GM20431 (cell line): ENCODE results near the gene PLPP3.

Experiments
- in situ Hi-C: fragments of 300-500 bp; cut with MseI, MboI; formaldehyde crosslinking; loops from one replicate; pipeline ENCODE4 v1.15.0; 2020; ENCODE audit warnings: low sequenced_read_pairs; ENCODE audit not compliant: unreplicated experiment

Gene PLPP3

GRCh38 chr1:56527548-56528302, 51.6 kb downstream of the PLPP3 start:
- in situ Hi-C loops: no loop called here

- in situ Hi-C loops: no loop called here
These were observed 52.7 kb downstream of the PLPP3 start for GRCh38 chr1:56526571-56527174.

GRCh38 chr1:56525489-56526041, 53.8 kb downstream of the PLPP3 start:
- in situ Hi-C loops: no loop called here

DNA sequence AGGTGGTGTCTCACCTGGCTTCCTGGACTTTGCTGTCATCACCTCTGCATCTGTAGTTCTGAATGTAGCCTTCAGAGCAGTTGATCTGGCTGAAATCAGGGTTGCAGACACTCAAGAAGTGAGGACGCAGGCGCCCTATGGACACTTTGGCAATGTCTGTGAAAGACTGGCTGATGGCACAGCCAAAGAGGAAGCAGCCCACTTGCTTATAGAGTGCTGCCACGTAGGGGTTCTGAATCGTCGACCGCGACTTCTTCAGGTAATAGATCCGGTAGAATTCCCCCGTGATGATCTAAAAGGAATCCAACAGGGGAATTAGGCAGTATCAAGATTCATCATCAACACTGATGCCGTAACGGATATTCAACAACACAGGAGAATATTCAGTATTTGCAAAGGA, 55.1 kb downstream of the PLPP3 start:
- in situ Hi-C loops: no loop called here

DNA sequence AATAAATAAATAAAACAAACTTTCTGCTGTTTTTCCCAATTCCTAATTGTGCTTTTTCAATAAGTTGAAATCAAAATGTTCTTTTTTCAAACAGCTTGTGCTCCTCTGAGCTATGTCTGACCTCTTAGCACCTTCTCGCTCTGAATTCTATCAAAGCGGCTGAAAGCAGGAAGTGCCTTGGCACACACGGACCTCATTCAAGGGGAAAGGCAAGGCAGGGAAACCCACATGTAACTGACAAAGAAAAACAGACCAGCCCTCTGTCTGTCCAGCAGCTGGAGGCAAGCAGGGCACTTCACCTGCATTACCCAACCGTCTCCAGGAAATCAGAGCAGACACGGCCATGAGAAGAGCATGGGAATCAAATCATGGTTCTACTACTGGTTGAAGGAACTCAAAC, 56.7 kb downstream of the PLPP3 start:
- in situ Hi-C loops: no loop called here

- in situ Hi-C loops: no loop called here
These were observed 59.3 kb downstream of the PLPP3 start for GRCh38 chr1:56520016-56520601.

GRCh38 chr1:56517404-56518130, 61.8 kb downstream of the PLPP3 start:
- in situ Hi-C loops: no loop called here

DNA sequence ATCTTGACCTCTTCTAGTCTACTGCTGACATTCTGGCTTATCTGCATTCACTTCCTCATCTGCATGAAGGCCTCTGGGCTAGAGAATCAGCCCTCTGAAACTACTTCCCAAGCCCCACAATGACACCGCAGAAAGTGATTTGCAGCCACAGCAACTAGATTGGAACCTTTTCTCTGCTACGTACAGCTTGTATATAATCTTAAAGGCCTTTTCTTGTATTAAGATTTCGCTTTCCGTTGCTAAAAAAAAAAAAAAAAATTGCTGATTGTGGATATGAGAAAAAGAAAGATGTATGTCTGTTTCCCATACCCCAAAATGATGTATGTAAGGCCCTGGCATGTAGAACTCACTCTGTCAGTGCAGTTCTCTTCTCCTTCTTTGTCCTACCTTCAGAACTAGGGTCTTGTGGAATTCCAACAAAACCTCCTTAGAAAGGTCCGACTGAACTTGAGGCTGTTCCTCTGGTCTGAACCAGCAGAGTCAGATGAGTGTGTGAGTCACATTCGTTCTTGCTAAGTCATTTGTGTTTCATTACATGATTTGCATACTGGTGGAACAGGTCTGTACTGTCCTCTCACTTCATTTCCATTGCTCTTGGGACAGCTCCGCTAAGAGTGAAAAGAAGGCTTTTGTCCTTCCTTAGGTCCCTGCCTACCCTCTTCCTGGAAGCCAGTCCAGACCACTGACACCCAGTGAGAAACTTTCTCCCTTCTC, 62.7 kb downstream of the PLPP3 start:
- in situ Hi-C loops: no loop called here

- in situ Hi-C loops: no loop called here
These were observed 63.3 kb downstream of the PLPP3 start for GRCh38 chr1:56515898-56516538.

DNA sequence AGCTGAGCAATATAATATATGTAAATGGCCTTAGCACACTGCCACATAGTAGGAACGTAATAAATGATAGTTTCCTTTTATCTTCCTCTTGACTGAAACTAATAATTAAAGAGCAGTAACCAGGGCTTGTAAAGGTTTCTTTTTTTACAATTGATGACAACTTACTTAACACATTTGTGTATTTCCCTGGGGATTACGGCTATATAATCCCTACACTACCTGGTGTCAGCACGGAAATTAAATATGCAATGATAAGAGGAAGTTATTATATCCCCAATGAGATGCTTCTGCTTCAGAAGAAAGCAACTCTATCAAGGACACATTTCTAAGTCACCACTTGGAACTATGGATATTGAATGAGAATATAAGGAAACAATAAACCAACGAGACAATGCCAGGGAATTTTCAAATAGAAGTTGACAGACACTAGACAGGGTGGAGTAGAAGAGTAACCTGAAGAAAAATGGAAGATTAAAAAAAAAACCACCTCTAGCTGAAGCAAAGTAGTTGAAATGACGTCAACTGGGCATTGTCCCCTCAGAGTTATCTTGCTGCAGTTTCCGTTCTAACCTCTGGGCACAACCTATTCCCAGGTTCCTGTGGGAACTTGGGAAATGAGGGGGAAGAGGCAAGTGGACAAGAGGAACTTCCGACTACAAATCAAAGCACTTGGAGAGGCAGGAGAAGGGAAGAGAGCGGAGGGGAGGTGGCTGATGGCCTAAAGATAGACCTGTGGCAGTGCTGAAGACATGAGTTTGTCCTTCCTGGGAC, 66.5 kb downstream of the PLPP3 start:
- in situ Hi-C loops: no loop called here

DNA sequence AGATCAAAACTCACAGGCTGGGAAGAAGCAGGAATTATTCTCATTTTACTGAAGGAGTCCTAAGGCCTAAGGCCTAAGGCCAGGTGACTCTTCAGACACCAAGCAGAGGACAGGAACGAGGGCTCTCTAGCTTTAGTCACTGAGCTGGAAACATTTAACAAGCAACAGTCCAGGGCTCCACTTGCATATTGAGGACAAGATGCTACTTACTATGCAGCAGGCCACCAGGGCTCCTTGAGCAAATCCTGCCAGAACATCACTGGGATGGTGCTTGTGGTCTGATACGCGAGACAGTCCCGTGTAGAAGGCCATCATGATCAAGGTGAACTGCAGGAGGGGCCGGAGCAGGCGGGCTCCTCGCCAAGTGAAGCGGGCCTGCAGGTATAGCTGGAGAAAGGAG, 67.6 kb downstream of the PLPP3 start:
- in situ Hi-C loops: no loop called here

GRCh38 chr1:56511364-56511763, 68.0 kb downstream of the PLPP3 start:
- in situ Hi-C loops: no loop called here

DNA sequence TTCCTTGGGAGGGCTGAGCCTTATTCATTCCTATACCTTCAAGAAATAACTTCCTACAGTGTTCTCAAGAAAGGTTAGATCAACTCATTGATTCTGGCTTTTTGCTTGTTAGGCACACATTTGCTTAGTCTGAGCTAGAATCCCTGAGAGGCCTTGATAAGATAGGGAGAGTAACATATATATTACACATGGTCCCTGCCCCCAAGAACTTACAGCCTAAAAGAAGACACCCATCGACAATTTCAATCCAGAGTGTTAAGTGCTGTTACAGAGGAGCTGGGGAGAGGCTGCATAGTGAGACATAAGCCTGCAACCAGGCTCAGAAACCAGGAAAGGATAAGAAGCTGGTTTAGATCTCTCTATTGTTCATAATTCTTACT, 68.7 kb downstream of the PLPP3 start:
- in situ Hi-C loops: no loop called here

- in situ Hi-C loops: no loop called here
These were observed 69.4 kb downstream of the PLPP3 start for GRCh38 chr1:56509713-56510641.

DNA sequence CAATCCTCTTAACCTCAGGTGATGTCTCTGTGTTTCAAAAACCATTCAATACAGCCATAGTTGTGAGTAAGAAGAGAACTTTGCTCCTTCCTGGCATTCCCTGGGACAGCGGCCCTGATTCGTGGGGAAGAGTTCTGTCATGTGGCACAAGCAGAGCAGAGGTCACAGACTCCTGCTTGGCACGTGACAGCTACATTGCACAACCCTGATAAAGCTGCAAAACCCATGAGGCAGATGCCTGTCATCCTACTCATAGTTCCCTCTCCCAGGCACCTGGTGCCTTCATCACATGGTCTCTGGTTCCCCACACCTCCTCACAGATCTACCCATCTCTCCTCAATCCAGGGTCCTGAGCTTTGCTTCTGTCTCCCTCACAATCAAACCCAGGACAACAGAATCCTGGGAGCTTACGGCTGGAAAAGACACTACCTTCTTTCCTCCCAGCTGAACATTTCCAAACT, 70.8 kb downstream of the PLPP3 start:
- in situ Hi-C loops: no loop called here

DNA sequence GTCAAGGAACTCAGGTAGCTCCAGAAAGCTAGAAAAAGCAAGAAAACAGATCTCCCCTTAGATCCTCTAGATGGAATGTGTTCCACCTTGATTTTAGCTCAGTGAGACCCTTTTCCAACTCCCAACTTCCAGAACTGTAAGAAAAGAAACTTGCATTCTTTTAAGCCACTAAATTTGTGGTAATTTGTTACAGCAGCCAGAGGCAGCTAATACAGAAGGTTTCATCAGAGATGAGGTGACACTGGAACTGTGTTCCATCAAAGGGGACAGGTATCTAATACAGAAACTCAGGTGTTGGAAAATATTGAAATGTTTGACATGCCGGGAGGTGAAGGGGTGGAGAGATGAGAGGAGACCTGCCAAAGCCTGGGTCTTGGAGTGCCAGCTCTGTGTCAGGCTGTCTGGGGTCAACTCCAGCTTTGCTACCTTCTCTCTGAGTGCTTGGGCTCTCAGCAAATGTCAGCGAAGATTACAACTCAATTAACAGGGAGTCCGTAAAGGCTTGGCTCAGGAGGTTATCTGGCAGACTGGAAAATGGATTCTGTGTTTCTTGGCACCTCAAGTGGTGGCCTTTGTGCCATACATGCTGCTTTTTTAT, 71.3 kb downstream of the PLPP3 start:
- in situ Hi-C loops: no loop called here

- in situ Hi-C loops: no loop called here
These were observed 72.3 kb downstream of the PLPP3 start for GRCh38 chr1:56506951-56507491.
